HG03175 (cell line): ENCODE results near the gene DCC.

ENCODE experiments used
- ATAC-seq: cut with Tn5 transposase; IDR thresholded peaks from one replicate; pipeline ENCODE4 v1.9.1; 2021; ENCODE audit warnings: mild to moderate bottlenecking, moderate library complexity; ENCODE audit not compliant: unreplicated experiment

DCC gene

GRCh38 chr18:52766002-52766545 is 426.1 kb downstream of the DCC start:
- ATAC-seq, result no peak

- ATAC-seq, result no peak
Measured at GRCh38 chr18:52781113-52781512, 441.1 kb downstream of the DCC start.

GRCh38 chr18:52791321-52791720 is 451.3 kb downstream of the DCC start:
- no peak for ATAC-seq

- no peak for ATAC-seq
Measured at GRCh38 chr18:52812834-52813233, 472.8 kb downstream of the DCC start.

GRCh38 chr18:52813635-52814416 is 473.8 kb downstream of the DCC start:
- ATAC-seq, result no peak

- no peak for ATAC-seq
Measured at GRCh38 chr18:52815651-52816050, 475.7 kb downstream of the DCC start.

GRCh38 chr18:52816121-52816520 is 476.1 kb downstream of the DCC start:
- no peak for ATAC-seq

GRCh38 chr18:52822160-52822559 is 482.2 kb downstream of the DCC start:
- no peak for ATAC-seq

GRCh38 chr18:52824126-52824525 is 484.1 kb downstream of the DCC start:
- ATAC-seq, result no peak

- ATAC-seq, result no peak
Measured at GRCh38 chr18:52826994-52827393, 487.0 kb downstream of the DCC start.

GRCh38 chr18:52829320-52829719 is 489.3 kb downstream of the DCC start:
- ATAC-seq, result no peak

- no peak for ATAC-seq
Measured at GRCh38 chr18:52829876-52830405, 489.9 kb downstream of the DCC start.

GRCh38 chr18:52844323-52844722 is 504.3 kb downstream of the DCC start:
- ATAC-seq, result no peak

- no peak for ATAC-seq
Measured at GRCh38 chr18:52845036-52845435, 505.0 kb downstream of the DCC start.

- ATAC-seq, result no peak
Measured at GRCh38 chr18:52850031-52850560, 510.1 kb downstream of the DCC start.

GRCh38 chr18:52861558-52861957 is 521.6 kb downstream of the DCC start:
- ATAC-seq, result no peak

- no peak for ATAC-seq
Measured at GRCh38 chr18:52869349-52869923, 529.4 kb downstream of the DCC start.

- no peak for ATAC-seq
Measured at GRCh38 chr18:52869942-52870907, 530.2 kb downstream of the DCC start.

- ATAC-seq, result no peak
Measured at GRCh38 chr18:52874774-52875173, 534.8 kb downstream of the DCC start.

- ATAC-seq, result no peak
Measured at GRCh38 chr18:52875725-52876124, 535.7 kb downstream of the DCC start.

GRCh38 chr18:52888014-52888413 is 548.0 kb downstream of the DCC start:
- ATAC-seq, result no peak
